Neural cell (in vitro differentiated cells): ENCODE results near the gene RALGPS1. TPM values are rescaled to one million over a fixed set of nuclear protein-coding genes. Genes with fewer than 3 reads are reported as not detected.

ENCODE experiments used
- H2AFZ ChIP-seq: fragments of 200-600, 300-800 bp; sonication (generic), shearing (Covaris generic); 2 replicates; pipeline ENCODE4 v1.6.0; 2014; ENCODE audit warnings: low read depth, mild to moderate bottlenecking, antibody characterized with exemption, low read length, moderate library complexity
- H3F3A ChIP-seq: fragments of 200-600 bp; shearing (Covaris generic); 2 replicates; pipeline ENCODE4 v1.6.1; 2016; ENCODE audit warnings: mild to moderate bottlenecking, moderate library complexity, mixed read lengths, antibody characterized with exemption, low read length; ENCODE audit not compliant: insufficient read depth, poor library complexity, severe bottlenecking
- H3K27ac ChIP-seq: fragments of 200-600, 300-800 bp; sonication (generic), shearing (Covaris generic); 2 replicates; pipeline ENCODE4 v1.5.1; 2014; ENCODE audit warnings: mild to moderate bottlenecking, low read length, moderate library complexity
- H3K27me3 ChIP-seq: fragments of 300-800, 200-600 bp; sonication (generic), shearing (Covaris generic); 2 replicates; pipeline ENCODE4 v1.6.0; 2014; ENCODE audit warnings: mild to moderate bottlenecking, low read depth, low read length, moderate library complexity; ENCODE audit not compliant: insufficient read depth
- H3K36me3 ChIP-seq: fragments of 300-800, 200-600 bp; sonication (generic), shearing (Covaris generic); 2 replicates; pipeline ENCODE4 v1.5.1; 2014; ENCODE audit warnings: mild to moderate bottlenecking, antibody characterized with exemption, low read length, moderate library complexity; ENCODE audit not compliant: insufficient read depth
- H3K4me2 ChIP-seq: fragments of 300-800, 200-600 bp; sonication (generic), shearing (Covaris generic); 2 replicates; pipeline ENCODE4 v1.6.0; 2014; ENCODE audit warnings: mild to moderate bottlenecking, low read length
- H3K4me3 ChIP-seq: fragments of 300-800, 200-600 bp; sonication (generic), shearing (Covaris generic); 2 replicates; pipeline ENCODE4 v1.5.1; 2014; ENCODE audit warnings: mild to moderate bottlenecking, low read length, moderate library complexity
- H3K79me2 ChIP-seq: fragments of 200-600 bp; shearing (Covaris generic); replicated peaks from 2 replicates; pipeline ENCODE4 v1.6.0; 2014; ENCODE audit warnings: mild to moderate bottlenecking, low read length, moderate library complexity; ENCODE audit not compliant: insufficient read depth
- H3K9ac ChIP-seq: fragments of 300-800, 200-600 bp; sonication (generic), shearing (Covaris generic); 2 replicates; pipeline ENCODE4 v1.6.1; 2016; ENCODE audit warnings: mild to moderate bottlenecking, low read length, mixed read lengths
- H3K9me2 ChIP-seq: fragments of 200-600 bp; shearing (Covaris generic); 2 replicates; pipeline ENCODE4 v1.6.1; 2016; ENCODE audit warnings: mild to moderate bottlenecking, low read length, mixed read lengths; ENCODE audit not compliant: insufficient read depth
- H3K9me3 ChIP-seq: fragments of 200-600, 300-800 bp; sonication (generic), shearing (Covaris generic); 2 replicates; pipeline ENCODE4 v1.6.1; 2016; ENCODE audit warnings: mild to moderate bottlenecking, mixed run types, low read length, moderate library complexity, mixed read lengths
- H4K20me1 ChIP-seq: fragments of 200-600 bp; shearing (Covaris generic); 2 replicates; pipeline ENCODE4 v1.6.1; 2016; ENCODE audit warnings: mild to moderate bottlenecking, mixed run types; ENCODE audit not compliant: insufficient read depth
- CTCF ChIP-seq: fragments of 450-650 bp; IDR thresholded peaks from 2 replicates; pipeline ENCODE4 v1.5.1; 2014; ENCODE audit warnings: antibody characterized with exemption, mild to moderate bottlenecking, moderate library complexity; ENCODE audit not compliant: poor library complexity, severe bottlenecking
- EP300 ChIP-seq: fragments of 450-650 bp; conservative IDR thresholded peaks from 2 replicates; pipeline ENCODE4 v1.6.1; 2014; ENCODE audit warnings: antibody characterized with exemption, mild to moderate bottlenecking, moderate library complexity; ENCODE audit not compliant: poor library complexity, severe bottlenecking
- EZH2 ChIP-seq: fragments of 200-600, 300-800 bp; shearing (Covaris generic), sonication (generic); IDR thresholded peaks from 2 replicates; pipeline ENCODE4 v1.6.1; 2014; ENCODE audit warnings: antibody characterized with exemption, low read length, borderline replicate concordance, mild to moderate bottlenecking; ENCODE audit not compliant: insufficient read depth, poor library complexity, severe bottlenecking
- MXI1 ChIP-seq: fragments of 450-650 bp; conservative IDR thresholded peaks from 2 replicates; pipeline ENCODE4 v1.6.1; 2014; ENCODE audit warnings: antibody characterized with exemption, mild to moderate bottlenecking; ENCODE audit not compliant: poor library complexity, severe bottlenecking
- POLR2AphosphoS5 ChIP-seq: IDR thresholded peaks from 2 replicates; pipeline ENCODE4 v1.6.1; 2012
- RAD21 ChIP-seq: fragments of 450-650 bp; conservative IDR thresholded peaks from 2 replicates; pipeline ENCODE4 v1.6.1; 2014; ENCODE audit warnings: antibody characterized with exemption, mild to moderate bottlenecking, moderate library complexity
- REST ChIP-seq: IDR thresholded peaks from 2 replicates; pipeline ENCODE4 v1.6.1; 2012; ENCODE audit warnings: borderline replicate concordance
- SMC3 ChIP-seq: fragments of 450-650 bp; conservative IDR thresholded peaks from 2 replicates; pipeline ENCODE4 v1.6.1; 2014; ENCODE audit warnings: antibody characterized with exemption, mild to moderate bottlenecking, moderate library complexity; ENCODE audit not compliant: poor library complexity
- TAF1 ChIP-seq: IDR thresholded peaks from 2 replicates; pipeline ENCODE4 v1.6.1; 2012; ENCODE audit warnings: low read depth
- polyA plus RNA-seq: library from polyadenylated mRNA; depleted of rRNA; stranded (reverse); fragments of >200 nt; gene quantifications from 2 replicates; pipeline ENCODE4 v1.2.3, GENCODE V29; 2014

The RALGPS1 gene
- polyA plus RNA-seq, 1 donor from 2014 or later: 37.1 TPM

GRCh38 chr9:127128341-127129072, 213.9 kb downstream of the RALGPS1 start:
- Histone ChIP-seq H3K4me2 (no peak overlapping the region), H3K9me2 (no peaks in the 10 kb centered on the region), H4K20me1 (no peaks in the 10 kb centered on the region), H3K27me3 (no peaks in the 10 kb centered on the region), H3F3A (no peaks in the 10 kb centered on the region), H3K36me3 (no peaks in the 10 kb centered on the region), H3K9ac (no peak overlapping the region), H3K79me2 (no peaks in the 10 kb centered on the region), H2AFZ (no peak overlapping the region), H3K4me3 (no peak overlapping the region), H3K9me3 (no peaks in the 10 kb centered on the region), H3K27ac (no peak overlapping the region)
- TF ChIP-seq EP300 (no peak), CTCF (no peak)

- H3K36me3 ChIP-seq: no peaks in the 10 kb centered on the region
- no peaks in the 10 kb centered on the region for H3K9me2 ChIP-seq
- H3K4me3 ChIP-seq: no peak overlapping the region
- no peaks in the 10 kb centered on the region for H3K27me3 ChIP-seq
- no peak overlapping the region for H2AFZ ChIP-seq
- TF ChIP-seq MXI1 (no peak), EP300 (no peak), POLR2AphosphoS5 (no peak), RAD21 (no peak), REST (no peak), EZH2 (no peak), SMC3 (no peak), CTCF (no peak), TAF1 (no peak)
- H3K27ac ChIP-seq: no peak overlapping the region
- H3K4me2 ChIP-seq: no peak overlapping the region
- H3F3A ChIP-seq: no peaks in the 10 kb centered on the region
- H3K79me2 ChIP-seq: no peaks in the 10 kb centered on the region
- H4K20me1 ChIP-seq: no peaks in the 10 kb centered on the region
- H3K9me3 ChIP-seq: no peaks in the 10 kb centered on the region
- H3K9ac ChIP-seq: no peak overlapping the region
These were observed 214.6 kb downstream of the RALGPS1 start for GRCh38 chr9:127129073-127129717.
